NCI-H2171 (cell line): Measurements from ENCODE around the gene LSM14A.
A peak's percentile ranks its signal among the peaks of the same experiment; 100 is the strongest.
"Not testable (repeated sequence)": the region's sequence is repeated elsewhere in the genome, so short reads cannot be mapped to it uniquely, and the experiment has no call there.

Experiments
- DNase-seq: peaks from one replicate; lab custom pipeline; 2025; lab: John Stamatoyannopoulos, UW

The LSM14A gene

DNA sequence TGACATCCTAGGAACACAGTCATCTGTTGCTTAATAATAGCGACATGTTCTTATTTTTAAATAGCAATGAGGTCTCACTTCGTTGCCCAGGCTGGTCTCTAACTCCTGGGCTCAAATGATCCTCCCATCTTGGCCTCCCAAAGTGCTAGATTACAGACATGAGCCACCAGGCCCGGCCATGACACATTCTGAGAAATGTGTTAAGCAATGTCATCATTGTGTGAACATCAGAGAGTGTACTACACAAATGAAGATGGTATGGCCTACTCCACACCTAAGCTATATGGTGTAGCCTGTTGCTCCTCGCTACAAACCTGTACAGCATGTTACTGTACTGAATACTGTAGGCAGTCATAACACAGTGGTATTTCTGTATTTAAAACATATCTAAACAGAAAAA lies 57.4 kb downstream of the LSM14A start:
- no peak for DNase-seq

DNA sequence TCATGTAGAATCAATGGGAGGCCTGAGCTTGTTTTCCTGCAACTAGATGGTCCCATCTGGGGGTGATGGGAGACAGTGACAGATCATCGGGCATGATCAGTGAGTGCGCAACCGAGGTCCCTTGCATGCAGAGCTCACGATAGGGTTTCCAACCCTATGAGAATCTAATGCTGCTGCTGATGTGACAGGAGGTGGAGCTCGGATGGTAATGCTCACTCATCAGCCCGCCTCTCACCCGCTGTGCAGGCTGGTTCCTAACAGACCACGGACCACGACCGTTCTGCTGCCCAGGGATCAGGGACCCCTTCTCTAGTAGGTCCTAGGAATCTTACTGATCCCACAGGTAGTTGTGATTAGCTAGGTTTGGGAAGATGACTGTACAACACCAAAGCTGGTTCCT lies 58.5 kb downstream of the LSM14A start:
- no peak for DNase-seq

DNA sequence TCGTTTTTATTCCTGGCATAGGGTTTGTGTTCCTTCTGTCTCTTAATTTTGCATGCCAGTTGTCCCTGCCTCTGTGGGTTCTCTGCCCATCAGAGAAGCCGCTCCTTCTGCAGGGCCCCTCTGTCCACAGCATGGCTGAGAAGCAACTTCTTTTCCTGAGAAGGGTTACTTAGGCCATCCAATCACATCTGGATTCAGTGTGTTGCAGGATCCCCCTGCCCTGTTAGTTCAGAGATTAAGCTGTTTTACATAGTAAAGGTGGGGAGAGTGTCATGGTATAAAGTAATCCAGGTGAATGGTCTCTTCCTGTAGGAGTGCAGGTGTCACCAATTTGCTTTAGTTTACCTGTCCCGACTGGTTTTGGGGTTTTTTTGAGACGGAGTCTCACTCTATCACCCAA lies 59.1 kb downstream of the LSM14A start:
- DNase-seq, result no peak

DNA sequence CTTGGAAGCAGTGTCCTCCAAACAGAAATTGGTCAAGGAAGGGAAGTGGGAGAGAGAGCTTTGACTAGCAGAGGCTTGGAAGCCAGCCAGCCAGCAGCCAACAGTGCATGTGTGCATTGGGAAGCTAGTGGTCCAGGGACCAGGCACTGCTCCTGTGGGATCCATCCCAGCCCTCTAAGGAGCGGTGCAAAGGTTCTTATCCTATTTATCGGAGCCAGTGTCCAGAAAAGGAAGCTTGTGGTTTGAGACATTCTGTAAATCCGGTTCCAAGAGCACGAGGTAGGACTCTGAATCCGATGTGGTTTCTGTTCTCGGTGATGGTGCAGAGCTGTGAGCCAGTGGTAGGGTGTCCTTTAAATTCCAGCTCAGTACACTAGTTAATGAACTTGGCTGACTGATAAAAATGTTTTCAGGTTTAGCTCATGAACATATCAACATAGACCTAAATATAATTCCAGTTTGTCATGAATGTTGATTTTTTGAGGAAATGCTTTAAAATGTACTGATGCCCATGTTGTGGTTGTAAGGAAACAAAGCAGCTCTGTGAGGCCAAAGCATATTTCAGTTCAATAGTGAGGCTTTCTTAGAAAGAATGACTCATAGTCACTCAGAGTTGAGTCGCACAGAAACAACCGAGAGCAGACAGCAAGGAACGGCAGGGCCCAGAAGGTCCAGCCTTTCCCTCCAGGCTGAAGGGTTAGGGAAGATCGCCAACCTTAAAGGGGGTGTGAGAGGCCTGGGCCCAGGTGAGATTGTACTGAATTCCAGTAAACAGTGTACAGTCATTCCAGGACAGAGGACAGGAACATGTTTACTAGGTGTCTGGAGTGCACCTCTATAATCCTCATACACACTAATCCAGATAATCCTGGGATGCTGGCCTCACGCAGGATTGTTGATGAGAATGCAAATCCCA lies 60.5 kb downstream of the LSM14A start:
- DNase-seq, result no peak

DNA sequence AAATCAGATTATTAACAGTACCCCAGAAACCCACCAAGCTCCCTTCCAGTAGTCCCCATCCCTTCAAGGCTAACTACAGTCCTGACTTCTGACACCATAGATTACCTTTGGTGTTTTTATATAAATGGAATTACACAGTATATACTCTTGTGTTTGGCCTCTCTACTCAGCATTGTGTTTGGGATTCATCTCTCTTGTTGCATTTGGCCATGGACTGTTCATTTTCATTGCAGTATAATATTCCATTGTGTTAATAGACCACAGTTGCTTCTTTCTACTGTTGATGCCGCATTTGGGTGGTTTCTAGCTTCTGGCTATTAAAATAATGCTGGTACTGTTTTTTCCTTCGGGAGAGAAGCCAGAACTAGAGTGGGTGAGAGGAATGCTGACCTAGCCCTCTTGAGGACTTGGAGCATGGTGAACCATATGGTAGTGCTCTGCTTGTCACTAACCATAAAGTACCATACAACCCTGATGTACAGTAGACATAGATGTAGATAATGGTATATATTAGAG lies 63.2 kb downstream of the LSM14A start:
- DNase-seq, result no peak

DNA sequence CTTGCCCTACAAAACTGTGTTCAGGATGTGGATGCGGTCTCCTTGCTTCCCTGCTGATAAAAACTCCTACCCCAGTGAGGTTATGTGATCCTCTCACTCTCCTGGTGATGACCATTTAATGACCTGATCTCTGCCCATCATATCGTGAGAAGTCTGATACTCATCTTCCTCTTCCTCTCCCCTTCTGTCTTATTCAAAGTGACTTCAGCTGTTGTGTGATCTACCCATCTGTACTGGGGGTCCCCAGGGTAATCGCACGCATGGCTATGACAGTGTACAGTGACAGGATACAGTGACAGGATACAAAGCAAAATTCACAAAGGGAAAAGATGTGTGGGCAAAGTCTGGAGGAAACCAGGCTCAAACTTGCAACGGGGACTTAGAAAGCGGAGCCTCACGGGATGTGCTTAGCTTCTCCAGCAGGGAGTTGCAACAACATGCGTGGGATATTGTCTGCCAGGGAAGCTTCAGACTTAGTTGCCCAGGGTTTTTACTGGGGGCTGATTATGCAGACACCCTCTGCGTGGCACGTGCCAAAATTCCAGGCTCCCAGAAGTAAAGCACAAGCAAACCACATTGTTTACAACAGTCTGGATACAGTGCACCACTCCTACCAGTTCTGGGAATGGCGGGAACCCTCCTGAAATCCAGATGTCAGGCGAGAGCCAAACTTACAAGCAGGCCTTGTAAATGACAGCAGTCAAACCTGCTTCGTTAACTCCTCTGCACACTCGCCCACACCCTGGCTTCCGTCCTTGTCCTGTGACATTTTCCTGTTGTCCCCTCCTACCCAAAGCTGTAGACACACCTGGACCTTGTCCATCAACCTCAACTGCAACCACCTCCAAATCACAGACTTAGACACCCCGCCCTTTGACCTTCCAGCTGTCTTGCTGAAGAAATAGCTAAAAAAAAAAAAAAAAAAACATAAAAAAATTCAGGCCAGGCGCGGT lies 64.0 kb downstream of the LSM14A start:
- peak; percentile 3 for DNase-seq

DNA sequence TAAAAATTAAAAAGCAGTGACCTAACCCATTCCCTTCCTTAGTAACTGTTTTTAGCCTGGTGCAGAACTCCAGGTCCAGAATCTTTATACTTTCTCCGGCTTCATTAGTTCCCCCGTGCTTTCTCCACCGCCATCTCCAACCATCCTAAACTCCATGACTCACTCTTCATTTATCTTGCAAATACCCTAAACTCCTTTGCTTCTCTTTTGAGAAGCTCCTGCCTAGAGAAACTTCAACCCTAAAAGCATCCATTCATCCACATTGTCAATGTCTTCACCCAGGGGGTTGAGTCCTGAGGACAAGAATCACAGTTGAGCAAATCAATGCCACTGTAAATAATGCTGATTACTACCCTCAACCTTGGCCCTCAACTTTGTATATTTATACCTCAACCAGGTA lies 65.0 kb downstream of the LSM14A start:
- no peak for DNase-seq

DNA sequence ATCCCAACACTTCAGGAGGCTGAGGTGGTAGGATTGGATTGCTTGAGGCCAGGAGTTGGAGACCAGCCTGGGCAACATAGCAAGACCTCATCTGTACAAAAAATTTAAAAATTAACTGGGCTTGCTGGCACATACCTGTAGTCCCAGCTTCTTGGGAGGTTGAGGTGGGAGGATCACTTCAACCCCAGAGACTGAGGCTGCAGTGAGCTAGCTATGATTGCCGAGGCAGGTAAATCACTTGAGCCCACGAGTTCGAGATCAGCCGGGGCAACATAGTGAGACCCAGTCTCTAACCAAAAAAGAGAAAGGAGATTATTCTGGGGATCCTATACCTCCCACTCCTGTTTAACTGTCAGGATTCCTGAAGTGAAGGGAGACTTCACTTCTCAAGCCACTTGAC lies 65.6 kb downstream of the LSM14A start:
- no peak for DNase-seq

DNA sequence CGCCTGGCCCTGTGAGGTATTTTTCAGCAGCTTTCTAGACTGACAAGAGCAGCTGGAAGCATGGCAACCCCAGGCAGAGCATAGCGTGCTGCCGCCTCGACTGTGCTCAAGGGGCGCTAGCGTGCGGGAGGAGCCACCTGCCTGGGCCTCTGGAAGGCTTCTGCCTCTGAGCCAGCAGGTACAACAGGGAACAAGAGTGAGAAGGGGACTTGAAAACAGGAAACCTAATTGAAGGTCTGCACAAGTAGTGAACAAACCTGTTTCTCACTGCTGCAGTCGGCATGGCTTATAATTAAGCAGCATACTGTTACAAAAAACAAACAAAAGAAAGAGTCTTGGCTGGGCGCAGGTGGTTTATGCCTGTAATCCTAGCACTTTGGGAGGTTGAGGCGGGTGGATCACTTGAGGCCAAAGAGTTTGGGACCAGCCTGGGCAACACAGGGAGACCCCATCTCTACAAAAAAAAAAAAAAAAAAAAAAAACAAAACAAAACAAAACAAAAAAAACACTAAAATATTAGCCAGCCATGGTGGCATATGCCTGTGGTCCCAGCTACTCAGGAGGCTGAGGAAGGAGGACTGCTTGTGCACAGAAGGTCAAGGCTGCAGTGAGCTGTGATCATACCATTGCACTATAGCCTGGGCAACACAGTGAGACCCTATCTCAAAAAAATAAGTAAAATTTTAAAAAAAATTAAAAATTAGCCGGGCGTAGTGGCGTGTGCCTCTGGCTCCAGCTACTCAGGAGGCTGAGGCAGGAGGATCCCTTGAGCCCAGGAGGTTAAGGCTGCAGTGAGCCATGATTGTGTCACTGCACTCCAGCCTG lies 69.4 kb downstream of the LSM14A start:
- peak; percentile 42 for DNase-seq

DNA sequence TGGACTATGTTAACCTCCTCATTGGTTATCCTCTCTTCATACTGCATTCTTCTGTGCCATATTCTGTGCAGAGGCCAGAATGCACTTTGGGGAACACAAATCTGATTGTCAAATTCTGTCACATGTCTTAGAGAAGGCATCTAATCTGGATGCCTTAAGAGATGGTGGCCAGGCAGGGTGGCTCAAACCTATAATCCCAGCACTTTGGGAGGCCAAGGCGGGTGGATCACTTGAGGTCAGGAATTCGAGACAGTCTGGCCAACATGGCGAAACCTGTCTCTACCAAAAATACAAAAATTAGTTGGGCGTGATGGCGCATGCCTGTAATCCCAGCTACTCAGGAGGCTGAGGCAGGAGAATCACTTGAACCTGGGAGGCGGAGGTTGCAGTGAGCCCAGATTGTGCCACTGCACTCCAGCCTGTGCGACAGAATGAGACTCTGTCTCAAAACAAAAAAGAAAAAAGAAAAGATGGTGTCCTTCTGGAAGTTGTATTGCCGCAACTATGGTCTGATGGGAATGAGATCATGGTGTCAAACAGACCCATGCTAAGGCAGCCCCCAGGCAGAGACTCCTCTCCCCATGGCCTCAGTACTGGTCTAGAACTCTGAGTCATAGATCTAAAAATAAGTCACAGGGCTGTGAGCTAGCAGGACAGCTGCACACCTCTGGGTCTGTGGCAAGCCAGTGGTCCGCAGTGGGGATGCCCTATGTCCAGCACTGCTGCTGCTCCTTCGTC lies 71.0 kb downstream of the LSM14A start:
- not testable (repeated sequence) for DNase-seq

DNA sequence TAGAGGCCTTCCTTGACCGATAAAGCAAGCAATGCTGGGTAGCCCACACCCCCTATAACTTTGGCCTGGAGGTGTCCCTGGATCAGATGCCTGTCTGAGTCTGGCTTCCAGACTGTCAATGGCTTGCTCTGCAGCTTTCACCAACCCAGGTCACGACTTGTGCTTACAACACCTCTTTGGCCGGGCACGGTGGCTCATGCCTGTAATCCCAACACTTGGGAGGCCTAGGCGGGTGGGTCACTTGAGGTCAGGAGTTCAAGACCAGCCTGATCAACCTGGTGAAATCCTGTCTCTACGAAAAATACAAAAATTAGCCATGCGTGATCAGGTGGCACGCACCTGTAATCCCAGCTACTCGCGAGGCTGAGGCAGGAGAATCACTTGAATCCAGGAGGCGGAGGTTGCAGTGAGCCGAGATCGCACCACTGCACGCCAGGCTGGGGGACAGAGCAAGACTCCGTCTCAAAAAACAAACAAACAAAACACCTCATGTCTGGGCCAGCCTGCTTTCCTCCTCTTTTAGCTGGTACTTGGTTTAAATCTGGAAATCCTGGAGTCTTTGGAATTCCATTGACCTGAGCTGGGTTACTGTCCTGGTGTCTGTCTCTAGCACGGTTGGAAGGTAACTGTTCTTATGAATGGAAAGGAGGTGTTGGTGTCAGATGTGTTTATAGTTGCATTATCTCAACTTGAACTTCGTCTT lies 71.7 kb downstream of the LSM14A start:
- no peak for DNase-seq

DNA sequence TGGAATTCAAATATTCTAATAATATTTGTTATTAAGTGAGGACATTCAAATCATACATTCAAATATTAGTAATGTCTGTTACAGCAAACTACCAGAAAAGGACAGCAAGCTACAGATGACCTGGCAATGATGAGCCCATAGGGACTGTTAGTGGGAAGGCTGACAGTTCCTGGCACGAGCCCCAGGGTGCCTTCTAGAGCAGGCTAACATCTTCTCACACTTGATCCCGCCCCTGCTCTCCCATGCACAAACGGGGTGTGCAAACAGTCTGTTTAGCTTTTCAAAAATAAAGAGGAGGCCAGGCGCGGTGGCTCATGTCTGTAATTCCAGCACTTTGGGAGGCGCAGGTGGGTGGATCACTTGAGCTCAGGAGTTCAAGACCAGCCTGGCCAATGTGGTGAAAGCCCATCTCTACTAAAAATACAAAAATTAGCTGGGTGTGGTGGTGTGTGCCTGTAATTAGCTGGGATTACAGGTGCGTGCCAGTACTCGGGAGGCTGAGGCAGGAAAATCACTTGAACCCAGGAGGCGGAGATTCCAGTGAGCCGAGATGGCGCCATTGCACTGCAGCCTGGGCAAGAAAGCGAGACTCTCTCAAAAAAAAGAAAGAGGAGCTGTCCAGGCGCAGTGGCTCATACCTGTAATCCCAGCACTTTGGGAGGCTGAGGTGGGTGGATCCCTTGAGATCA lies 72.5 kb downstream of the LSM14A start:
- peak; percentile 36 for DNase-seq

DNA sequence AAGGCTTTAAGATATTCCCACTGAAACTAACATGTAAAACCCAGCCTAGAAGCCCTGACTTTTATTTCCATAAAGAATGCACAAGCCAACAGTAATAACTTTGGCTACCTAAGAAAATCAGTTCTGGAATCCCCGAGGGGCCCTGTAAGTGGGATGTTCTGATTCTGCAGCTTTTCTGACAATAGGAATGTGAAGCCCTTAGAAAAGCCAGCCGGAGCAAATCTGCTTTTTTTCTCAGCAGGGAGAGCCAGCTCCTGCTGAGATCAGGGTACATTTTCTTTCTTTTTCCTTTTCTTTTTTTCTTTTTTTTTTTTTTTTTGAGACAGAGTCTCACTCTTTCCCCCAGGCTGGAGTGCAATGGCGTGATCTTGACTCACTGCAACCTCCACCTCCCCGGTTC lies 74.0 kb downstream of the LSM14A start:
- DNase-seq, result no peak

DNA sequence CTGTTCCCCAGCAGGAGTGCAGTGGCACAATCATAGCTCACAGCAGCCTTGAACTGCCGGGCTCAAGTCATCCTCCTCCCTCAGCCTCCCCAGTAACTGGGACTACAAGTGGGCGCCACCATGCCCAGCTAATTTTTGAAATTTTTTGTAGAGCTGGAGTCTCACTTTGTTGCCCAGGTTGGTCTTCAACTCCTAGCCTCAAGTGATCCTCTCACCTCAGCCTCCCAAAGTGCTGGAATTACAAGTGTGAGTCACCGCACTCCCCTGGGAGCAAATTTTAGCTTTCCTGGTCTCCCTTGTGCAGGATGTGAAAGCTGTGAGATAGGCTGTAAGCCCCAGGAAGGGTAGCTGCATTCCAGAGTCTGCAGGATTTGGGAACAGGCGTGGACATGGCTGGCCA lies 76.6 kb downstream of the LSM14A start:
- no peak for DNase-seq

DNA sequence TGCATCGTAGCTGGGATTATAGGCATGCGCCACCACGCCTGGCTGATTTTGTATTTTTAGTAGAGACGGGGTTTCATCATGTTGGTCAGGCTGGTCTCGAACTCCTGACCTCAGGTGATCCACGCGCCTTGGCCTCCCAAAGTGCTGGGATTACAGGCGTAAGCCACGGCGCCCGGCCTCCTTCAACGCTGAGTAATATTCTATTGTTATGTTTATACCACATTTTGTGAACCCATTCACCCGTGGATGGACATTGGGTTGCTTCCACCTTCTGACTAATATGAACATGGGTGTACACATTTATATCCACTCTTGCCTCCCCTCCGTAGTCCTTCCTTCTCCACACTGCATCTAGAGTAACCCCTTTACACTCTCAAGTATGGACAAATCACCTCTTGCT lies 80.9 kb downstream of the LSM14A start:
- DNase-seq, result not testable (repeated sequence)

DNA sequence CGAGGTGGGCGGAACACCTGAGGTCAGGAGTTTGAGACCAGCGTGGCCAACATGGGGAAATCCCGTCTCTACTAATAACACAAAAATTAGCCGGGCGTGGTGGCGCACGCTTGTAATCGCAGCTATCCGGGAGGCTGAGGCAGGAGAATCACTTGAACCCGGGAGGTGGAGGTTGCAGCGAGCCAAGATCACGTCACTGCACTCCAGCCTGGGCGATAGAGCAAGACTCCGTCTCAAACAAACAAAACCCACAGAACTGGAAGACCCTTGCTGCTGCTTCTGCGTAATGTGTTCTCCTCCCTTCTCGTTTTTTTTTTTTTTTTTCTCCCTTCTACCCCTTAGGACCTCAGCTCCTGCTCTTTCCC lies 81.4 kb downstream of the LSM14A start:
- not testable (repeated sequence) for DNase-seq

DNA sequence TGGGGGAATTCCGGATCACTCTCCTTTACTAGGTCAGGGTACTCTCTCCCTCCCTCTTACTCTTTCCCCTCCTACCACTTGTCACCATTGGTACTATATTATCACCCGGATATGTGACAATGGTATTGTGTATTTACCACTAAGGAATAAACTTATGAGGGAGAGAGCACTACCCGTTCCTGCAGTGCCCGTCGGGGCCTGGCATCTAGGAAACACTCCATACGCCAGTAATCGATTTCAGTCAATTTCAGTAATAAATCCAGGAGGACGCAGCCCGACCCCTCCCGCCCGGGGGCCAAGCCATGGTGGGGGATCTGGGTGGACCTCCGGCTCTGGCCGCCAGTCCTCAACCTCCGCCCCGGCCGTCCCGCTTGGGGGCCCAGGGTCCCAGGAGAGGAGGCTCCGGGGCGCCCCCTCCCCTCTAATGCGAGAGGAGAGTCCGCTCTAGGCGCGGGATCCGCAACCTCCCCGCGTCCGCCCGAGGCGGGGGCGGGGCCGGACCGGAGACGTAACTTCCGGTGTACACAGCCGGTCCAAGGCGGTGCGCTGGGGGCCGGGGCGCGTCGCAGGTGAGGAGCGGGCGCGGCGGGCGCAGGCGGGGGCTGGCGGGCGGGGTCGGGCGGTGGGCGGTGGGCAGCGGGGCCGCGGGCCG lies 81.9 kb downstream of the LSM14A start, which contains the start of gene GARRE1:
GARRE1 (plus strand) TSS at position 509 of the 652 bp plus-strand sequence. CDS start 45,920 bp downstream, outside the sequence.
- DNase-seq, result peak; percentile 89

DNA sequence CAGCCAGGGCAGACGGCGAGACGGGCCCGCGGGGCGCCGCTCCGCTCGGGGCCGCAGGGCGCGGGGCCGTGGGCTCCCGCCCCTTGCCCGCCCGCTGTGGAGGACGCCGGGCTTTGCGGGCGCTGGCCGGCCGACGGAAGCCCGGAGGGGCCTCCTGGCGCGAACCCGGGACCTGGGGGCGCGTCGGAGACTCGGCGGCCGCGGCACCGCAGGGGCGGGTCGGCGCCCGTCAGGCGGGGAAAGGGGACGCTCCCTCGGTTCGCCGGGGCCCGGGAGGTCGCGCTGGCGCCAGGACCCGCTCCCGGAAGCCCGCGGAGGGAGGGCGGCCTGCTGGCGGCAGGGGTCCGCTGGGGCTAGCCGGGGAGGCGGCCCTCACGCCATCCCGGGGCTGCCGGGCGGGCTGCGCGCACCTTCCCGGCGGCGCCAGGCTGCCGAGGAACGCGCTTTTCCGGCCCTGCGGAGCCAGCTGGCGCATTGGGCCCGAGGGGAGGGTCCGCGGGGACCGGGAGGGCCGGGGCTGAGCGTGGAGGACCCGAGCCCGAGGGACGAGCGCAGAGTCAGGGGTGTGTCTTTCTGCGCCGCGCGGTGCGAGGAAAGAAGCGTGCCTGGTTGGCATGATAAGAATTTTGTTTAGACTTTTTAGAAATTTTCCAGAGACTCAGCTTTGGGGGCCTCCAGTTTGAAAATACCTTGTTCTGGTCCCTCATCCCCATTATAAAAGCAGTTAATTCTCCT lies 82.6 kb downstream of the LSM14A start:
- peak; percentile 56 for DNase-seq
